Measurements from ENCODE around the gene C14orf132.

- TF ChIP-seq CTCF (optimal IDR thresholded peaks at IDR 0.05 in 1 of 3, IDR thresholded peaks at IDR 0.05 in 1 of 3, conservative IDR thresholded peaks at IDR 0.05 in 1 of 3; ENCODE audit: extremely low read depth in 1 of 3, insufficient read depth in 2 of 3, low read length in 3 of 3) (no peak), EZH2 (IDR thresholded peaks at IDR 0.05; ENCODE audit: low read length) (no peak)
Observed at GRCh38 chr14:96029089-96029645, 10.0 kb upstream of the C14orf132 start.

All from keratinocyte (primary cell).